GM10266 (cell line): ENCODE data around the gene ADRA2C.

Experiments
- DNase-seq: peaks from one replicate; pipeline ENCODE4 v3.0.0; 2012; ENCODE audit errors: extremely low spot score
- CTCF ChIP-seq: IDR thresholded peaks from 2 replicates; pipeline ENCODE4 v1.5.1; 2012; ENCODE audit warnings: mild to moderate bottlenecking, low read depth; ENCODE audit not compliant: control insufficient read depth, insufficient read depth; ENCODE audit errors: missing control alignments

Gene ADRA2C

DNA sequence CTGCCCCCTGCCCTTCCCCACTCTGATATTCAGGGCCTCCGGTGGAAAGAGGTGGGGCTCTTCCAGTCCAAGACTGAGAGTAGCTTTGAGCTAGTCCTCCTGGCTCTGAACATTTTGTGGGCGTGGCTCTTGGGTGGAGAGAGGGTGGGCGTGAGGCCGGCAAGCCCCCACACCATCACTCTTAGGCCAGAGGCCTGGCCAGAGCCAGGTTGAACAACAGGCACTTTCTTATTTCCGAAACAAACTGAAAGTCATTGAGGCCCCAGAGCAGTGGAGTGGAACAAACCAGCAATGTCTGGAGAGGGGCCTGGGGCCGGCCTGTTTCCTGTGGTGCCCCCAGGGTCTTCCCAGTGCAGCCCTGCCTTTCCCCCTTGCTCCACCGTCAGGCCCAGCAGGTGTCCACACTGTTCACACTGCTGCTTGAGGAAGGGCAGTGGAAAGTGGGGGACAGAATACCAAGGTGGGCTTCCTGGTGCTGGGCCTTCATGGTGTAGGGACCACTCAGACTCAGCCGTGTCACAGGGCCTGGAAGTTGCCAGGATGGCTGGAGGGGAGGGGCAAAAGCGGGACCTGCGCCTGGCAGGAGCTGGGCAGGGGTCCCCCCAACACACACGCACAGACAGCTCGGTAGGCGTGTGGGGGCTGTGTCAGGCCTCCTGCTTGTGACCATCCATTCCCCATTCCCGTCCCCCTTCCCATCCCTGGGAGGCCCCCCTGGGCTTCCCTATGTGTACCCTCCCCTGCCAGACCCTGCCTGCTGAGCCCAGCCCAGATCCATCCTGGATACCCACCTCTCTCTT lies 2.9 kb downstream of the ADRA2C start:
- TF ChIP-seq CTCF, result no peak
- no peak for DNase-seq

DNA sequence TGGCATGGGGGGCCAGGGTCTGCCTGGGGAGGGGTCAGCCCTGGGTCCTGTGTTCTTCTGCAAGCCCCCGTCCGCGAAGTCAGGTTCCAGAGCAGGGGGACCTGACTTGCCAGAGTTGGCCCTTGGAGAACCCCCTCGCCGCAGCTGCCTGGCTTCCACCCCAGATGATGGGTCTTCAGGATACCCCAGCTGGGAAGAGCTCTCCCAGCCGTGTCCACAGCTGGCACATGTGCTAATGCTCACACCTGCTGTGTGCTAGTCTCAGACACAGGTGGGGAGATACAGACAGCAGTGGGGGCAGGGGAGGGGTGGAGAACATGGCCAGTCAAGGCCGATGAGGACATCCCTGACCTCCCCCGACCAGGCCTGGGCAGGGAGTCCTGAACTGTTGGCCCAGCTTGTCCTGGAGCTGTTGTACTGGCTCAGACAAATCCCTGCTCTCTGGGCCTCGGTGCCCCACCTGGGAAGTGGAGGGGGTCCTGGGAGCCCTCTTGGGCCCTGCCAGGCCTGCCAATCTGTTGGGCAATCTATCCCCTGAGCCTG lies 3.5 kb downstream of the ADRA2C start:
- TF ChIP-seq CTCF, result no peak

DNA sequence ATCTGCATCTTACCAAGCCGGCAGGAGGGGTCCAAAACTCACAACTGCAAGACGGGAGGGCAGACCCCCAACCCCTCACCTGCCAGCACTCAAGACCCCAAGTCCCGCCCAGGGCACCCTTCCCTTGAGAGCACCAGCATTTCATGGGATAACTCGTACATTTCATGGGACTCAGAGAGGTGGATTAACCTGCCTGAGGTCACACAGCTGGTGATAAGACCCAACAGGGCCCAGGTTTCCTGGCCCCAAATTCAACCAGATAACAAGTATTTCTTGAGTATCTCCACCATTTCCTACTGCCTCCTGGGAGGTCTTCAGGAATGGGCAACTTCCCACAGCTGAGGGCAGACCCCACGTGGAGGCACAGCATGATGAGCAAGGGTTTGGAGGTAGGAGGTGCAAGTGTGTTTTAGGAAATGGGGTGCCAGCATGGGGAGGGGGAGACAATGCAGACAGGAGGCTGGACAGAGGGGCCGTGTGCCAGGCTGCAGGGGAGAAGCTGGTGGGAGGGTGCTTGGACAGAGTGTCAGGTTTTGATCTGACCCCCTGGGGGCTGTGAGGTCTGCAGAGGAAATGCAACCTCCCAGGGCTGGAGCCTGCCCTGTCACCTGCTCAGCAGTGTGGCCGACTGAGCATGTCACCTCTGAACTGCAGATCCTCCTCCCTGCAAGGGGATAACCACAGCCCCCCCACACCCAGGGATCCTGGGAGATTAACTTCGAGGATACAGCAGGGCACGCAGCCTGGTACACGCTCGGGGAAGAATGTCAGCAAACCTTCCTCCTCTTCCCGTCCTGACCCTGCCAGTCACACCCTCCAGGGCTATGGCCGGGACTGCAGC lies 4.4 kb downstream of the ADRA2C start:
- DNase-seq, result no peak
- no peak for TF ChIP-seq CTCF

More for the DNA sequence above, 3.5 kb downstream of the ADRA2C start:
- DNase-seq, result no peak

DNA sequence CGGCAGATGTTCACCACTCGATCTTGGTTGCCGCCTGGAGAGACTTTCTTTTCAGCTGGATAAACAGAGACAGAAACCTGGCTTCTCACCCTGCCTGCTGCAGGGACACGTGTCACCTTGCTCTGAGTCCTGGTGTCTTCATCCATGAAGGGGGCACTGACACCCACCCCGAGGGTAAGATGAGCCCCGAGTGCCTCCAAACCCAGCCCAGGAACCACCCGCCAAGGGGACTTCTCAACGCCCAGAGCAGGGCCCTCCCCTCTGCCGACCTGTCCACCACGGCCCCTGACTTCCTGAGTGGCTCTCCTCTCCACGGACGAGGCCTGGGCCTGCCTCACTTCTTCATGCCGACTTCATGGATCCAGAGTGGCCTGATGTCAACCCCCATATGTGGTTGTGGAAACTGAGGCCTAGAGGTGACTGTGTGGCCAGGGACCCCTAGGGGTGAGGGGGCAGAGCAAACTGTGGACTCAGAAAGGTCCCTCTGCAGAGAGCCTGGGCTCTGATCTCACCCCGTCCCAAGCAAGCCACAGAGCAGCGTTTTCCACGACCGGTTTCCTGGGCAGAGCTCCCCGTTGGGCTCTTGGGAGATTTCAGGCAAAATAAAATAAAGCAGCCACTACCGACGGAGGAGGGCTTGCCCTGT lies 5.1 kb downstream of the ADRA2C start:
- no peak for TF ChIP-seq CTCF
- no peak for DNase-seq

- no peak for DNase-seq
- no peak for TF ChIP-seq CTCF
Observed at GRCh38 chr4:3771939-3772495, 5.8 kb downstream of the ADRA2C start.

- no peak for DNase-seq
- TF ChIP-seq CTCF, result no peak
Observed at GRCh38 chr4:3772632-3773031, 6.4 kb downstream of the ADRA2C start.
